ENCODE data around the gene DNAJC5.
"Not testable (repeated sequence)": the region's sequence is repeated elsewhere in the genome, so short reads cannot be mapped to it uniquely, and the experiment has no call there.

GRCh38 chr20:63867042-63867441 lies 27.9 kb upstream of the DNAJC5 start:
- TF ChIP-seq CTCF (IDR thresholded peaks at IDR 0.05; ENCODE audit: insufficient read depth, low read length, poor library complexity, severe bottlenecking); EZH2phosphoT487 (conservative IDR thresholded peaks at IDR 0.05; ENCODE audit: low read length): not testable (repeated sequence)

Data from SU-DHL-6 (cell line).